ENCODE data around the gene TBX19. TPM values are rescaled to one million over a fixed set of nuclear protein-coding genes. Genes with fewer than 3 reads are reported as not detected.

The TBX19 gene
- polyA plus RNA-seq, 2 of the 4 experiments (the other 2 are of a cell fraction) = 0.98 to 1.7 TPM

GRCh38 chr1:168301664-168302320, 21.1 kb downstream of the TBX19 start:
- Histone ChIP-seq H3K4me3 (no peak overlapping the region), H3K4me1 (peaks cover 48% of the 10 kb centered on the region), H3K4me2 (peak overlapping the region; percentile 58), H3K27ac (peak overlapping the region; percentile 87 to 90), H3K9me3 (no peaks in the 10 kb centered on the region)
- peak; percentile 77 to 92 for DNase-seq (ENCODE audit: low read depth in 1 of 2, low spot score in 1 of 2)
- FAIRE-seq = no peak
- ChIA-PET CTCF (interaction anchor here (1.9 kb wide), 1 partner anchor 41 kb away, joined by 5 read pairs; no protein-coding TSS in a partner anchor), POLR2A (interaction anchor here (0.6 to 0.8 kb wide), 2 partner anchors 76 to 409 kb away, joined by 3 to 4 read pairs; partner anchors contain the start of gene SFT2D2)
- WGBS (ENCODE audit: missing lambda C conversion rate) = 14% methylated on average over 3 of the region's 3 CpGs
- peak; percentile 96 to 99 for ATAC-seq
- TF ChIP-seq POLR2AphosphoS2 (conservative IDR thresholded peaks at IDR 0.05; ENCODE audit: low read length) = no peak
- TF ChIP-seq EHF (CRISPR knock-in tag; IDR thresholded peaks at IDR 0.05) = peak; percentile 65; the same call in 1 of the 2 replicates
- peak; percentile 64; the same call in 1 of the 2 replicates for TF ChIP-seq GATA3 (IDR thresholded peaks at IDR 0.05; ENCODE audit: borderline replicate concordance)
- TF ChIP-seq NPAS2 (CRISPR knock-in tag; IDR thresholded peaks at IDR 0.05; ENCODE audit: borderline replicate concordance) = peak; percentile 58
- TF ChIP-seq PBX3 (IDR thresholded peaks at IDR 0.05) = no peak
- peak; percentile 15; the same call in 1 of the 3 replicates for TF ChIP-seq SMC3 (IDR thresholded peaks at IDR 0.05)
- TF ChIP-seq, protein P1, sequence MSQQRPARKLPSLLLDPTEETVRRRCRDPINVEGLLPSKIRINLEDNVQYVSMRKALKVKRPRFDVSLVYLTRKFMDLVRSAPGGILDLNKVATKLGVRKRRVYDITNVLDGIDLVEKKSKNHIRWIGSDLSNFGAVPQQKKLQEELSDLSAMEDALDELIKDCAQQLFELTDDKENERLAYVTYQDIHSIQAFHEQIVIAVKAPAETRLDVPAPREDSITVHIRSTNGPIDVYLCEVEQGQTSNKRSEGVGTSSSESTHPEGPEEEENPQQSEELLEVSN (IDR thresholded peaks at IDR 0.05; ENCODE audit: borderline replicate concordance, low read depth) = peak; percentile 58; the same call in 1 of the 2 replicates
- 0 out of 2 replicates have a peak, but pooled peaks have one; percentile 41 for TF ChIP-seq ATOH8 (CRISPR knock-in tag; IDR thresholded peaks at IDR 0.05; ENCODE audit: low read depth)
- peak; percentile 49; the same call in 1 of the 2 replicates for TF ChIP-seq ESRRA (IDR thresholded peaks at IDR 0.05; ENCODE audit: borderline replicate concordance, low read length)
- no peak for TF ChIP-seq KDM1A (IDR thresholded peaks at IDR 0.05; ENCODE audit: low read depth)
- TF ChIP-seq BHLHE40 (IDR thresholded peaks at IDR 0.05; ENCODE audit: low read depth, low read length) = 0 out of 2 replicates have a peak, but pooled peaks have one; percentile 38
- TF ChIP-seq NFE2L2 (conservative IDR thresholded peaks at IDR 0.05; ENCODE audit: low read length) = no peak
- peak; percentile 54 to 60; a peak in 3 of 5 replicates for TF ChIP-seq JUN (IDR thresholded peaks at IDR 0.05)
- TF ChIP-seq CEBPB (IDR thresholded peaks at IDR 0.05) = peak; percentile 79 to 91; a peak in 3 of 4 replicates
- TF ChIP-seq MAX (IDR thresholded peaks at IDR 0.05) = peak; percentile 88
- peak; percentile 69; the same call in 1 of the 2 replicates for TF ChIP-seq ZNF302 (CRISPR knock-in tag; IDR thresholded peaks at IDR 0.05)
- 0 out of 2 replicates have a peak, but pooled peaks have one; percentile 22 for TF ChIP-seq FOSL2 (IDR thresholded peaks at IDR 0.05)
- TF ChIP-seq FOSL2 (CRISPR knock-in tag; IDR thresholded peaks at IDR 0.05) = peak; percentile 75
- TF ChIP-seq EP300 (IDR thresholded peaks at IDR 0.05) = peak in 1 of 2 experiments; percentile 73; a peak in 2 of 5 replicates

DNA sequence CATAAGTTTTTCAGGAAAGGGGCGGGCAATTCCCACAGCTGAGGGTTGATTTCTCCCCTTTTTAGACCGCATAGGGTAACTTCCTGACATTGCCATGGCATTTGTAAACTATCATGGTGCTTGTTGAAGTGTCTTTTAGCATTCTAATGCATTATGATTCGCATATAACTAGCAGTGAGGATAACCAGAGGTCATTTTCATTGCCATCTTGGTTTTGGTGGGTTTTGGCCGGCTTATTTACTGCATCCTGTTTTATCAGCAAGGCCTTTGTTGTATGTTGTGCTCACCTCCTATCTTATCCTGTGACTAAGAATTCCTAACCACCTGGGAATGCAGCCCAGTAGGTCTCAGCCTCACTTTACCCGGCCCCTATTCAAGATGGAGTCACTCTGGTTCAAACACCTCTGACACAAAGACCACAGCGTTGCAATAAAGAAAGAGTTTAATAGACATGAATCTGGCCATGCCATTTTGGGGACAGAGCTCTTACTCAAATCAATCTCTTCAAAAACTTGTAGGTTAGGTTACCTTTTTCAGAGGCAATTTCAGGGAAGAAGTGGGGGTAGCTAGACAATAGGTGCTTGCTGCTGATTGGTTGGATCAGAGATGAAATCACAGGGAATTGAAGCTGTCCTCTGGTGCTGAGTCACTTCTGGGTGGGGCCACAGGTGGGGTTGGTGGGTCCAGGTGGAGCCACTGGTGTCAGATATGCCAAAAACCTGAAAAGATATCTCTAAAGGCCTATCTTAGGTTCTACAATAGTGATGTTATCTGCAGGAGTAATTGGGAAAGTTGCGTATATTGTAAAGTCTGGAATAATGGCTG, 23.3 kb downstream of the TBX19 start:
- Histone ChIP-seq H3K4me3 (no peak overlapping the region), H3K9me3 (no peaks in the 10 kb centered on the region), H3K4me1 (peaks cover 48% of the 10 kb centered on the region), H3K4me2 (no peak overlapping the region), H3K27ac (peak overlapping the region; percentile 87 to 90; a peak in 4 of 6 replicates)
- WGBS (ENCODE audit: missing lambda C conversion rate) = 78% methylated on average over 7 of the region's 7 CpGs
- POLR2A ChIA-PET = no interaction called here
- ATAC-seq (no peak), DNase-seq (ENCODE audit: low read depth in 1 of 2, low spot score in 1 of 2) (no peak), FAIRE-seq (no peak)
- TF ChIP-seq MAZ (IDR thresholded peaks at IDR 0.05; ENCODE audit: borderline replicate concordance, low read depth, low read length) (no peak), HOXB13 (CRISPR knock-in tag; IDR thresholded peaks at IDR 0.05; ENCODE audit: low read depth) (0 out of 2 replicates have a peak, but pooled peaks have one; percentile 29)
- CTCF ChIA-PET = interaction anchor here (1.1 to 1.8 kb wide), 4 partner anchors 17 to 69 kb away, joined by 3 to 6 read pairs (median 3); no protein-coding TSS in a partner anchor
